CD4-positive, alpha-beta T cell (primary cell): ENCODE data around the gene NAA15. TPM values are rescaled to one million over a fixed set of nuclear protein-coding genes. Genes with fewer than 3 reads are reported as not detected.
"Not testable (repeated sequence)": the region's sequence is repeated elsewhere in the genome, so short reads cannot be mapped to it uniquely, and the experiment has no call there.

Experiments used
- ATAC-seq: fragments of 200-7000 bp; cut with Tn5 transposase; one replicate; pipeline ENCODE4 v1.10.0; 2022; ENCODE audit warnings: mild to moderate bottlenecking; ENCODE audit not compliant: poor library complexity
- CTCF ChIA-PET: fragments of 350-600 bp; sonication (Branson Sonifier 250); formaldehyde crosslinking; loops from one replicate; lab custom pipeline; 2021; ENCODE audit warnings: antibody characterized with exemption, inconsistent platforms; lab: Charles Lee
- POLR2A ChIA-PET: fragments of 350-600 bp; sonication (Branson Sonifier 250); formaldehyde crosslinking; loops from one replicate; lab custom pipeline; 2021; ENCODE audit warnings: antibody characterized with exemption, inconsistent platforms; lab: Charles Lee
- DNase-seq, 14 experiments: peaks; one replicate each; pipeline ENCODE4 v3.0.0-alpha.2; 2013 to 2020; ENCODE audit warnings: mixed read lengths in 2 of 14
- H3K27ac ChIP-seq, 2 donors: one replicate each; pipeline versions ENCODE4 v1.5.1 to v1.7.0; 2013; ENCODE audit warnings: low read length in 2 of 2, low read depth in 1 of 2, mild to moderate bottlenecking in 1 of 2
- H3K27me3 ChIP-seq, 2 experiments: 1 replicate in 1 of 2; 2 replicates in 1 of 2; pipeline versions ENCODE4 v1.6.1 to v1.7.0; 2013; ENCODE audit warnings: low read length in 2 of 2, control low read depth in 1 of 2, mild to moderate bottlenecking in 1 of 2, moderate library complexity in 1 of 2; ENCODE audit not compliant: insufficient read depth in 2 of 2, control insufficient read depth in 1 of 2
- H3K36me3 ChIP-seq: one replicate; pipeline ENCODE4 v1.6.1; 2013; ENCODE audit warnings: low read length, control low read depth; ENCODE audit not compliant: insufficient read depth
- H3K4me1 ChIP-seq: one replicate; pipeline ENCODE4 v1.6.1; 2013; ENCODE audit warnings: low read length, control low read depth; ENCODE audit not compliant: insufficient read depth
- H3K4me3 ChIP-seq: one replicate; pipeline ENCODE4 v1.5.1; 2013; ENCODE audit warnings: mild to moderate bottlenecking, low read length, moderate library complexity
- H3K9me3 ChIP-seq, 2 experiments: 1 replicate in 1 of 2; 2 replicates in 1 of 2; pipeline versions ENCODE4 v1.6.1 to v1.7.0; 2013; ENCODE audit warnings: low read length in 2 of 2, mild to moderate bottlenecking in 2 of 2, control low read depth in 1 of 2, moderate library complexity in 1 of 2; ENCODE audit not compliant: control insufficient read depth in 1 of 2, insufficient read depth in 1 of 2
- H3K27ac Mint-ChIP-seq: one replicate; pipeline ENCODE4 v1.8.0; 2020; ENCODE audit warnings: mixed read lengths
- H3K27me3 Mint-ChIP-seq: one replicate; pipeline ENCODE4 v1.8.0; 2021; ENCODE audit warnings: mixed read lengths
- H3K36me3 Mint-ChIP-seq: one replicate; pipeline ENCODE4 v1.8.0; 2021; ENCODE audit warnings: low read depth, mixed read lengths
- H3K4me1 Mint-ChIP-seq: one replicate; pipeline ENCODE4 v1.8.0; 2021; ENCODE audit warnings: low read depth, mixed read lengths
- H3K4me3 Mint-ChIP-seq: one replicate; pipeline ENCODE4 v1.8.0; 2020; ENCODE audit warnings: mild to moderate bottlenecking, mixed read lengths
- H3K9me3 Mint-ChIP-seq: one replicate; pipeline ENCODE4 v1.8.0; 2020; ENCODE audit warnings: mixed read lengths
- intact Hi-C, 2 experiments: fragments of 100-400 bp; cut with DNase I in 1 of 2; cut with micrococcal nuclease in 1 of 2; formaldehyde crosslinking; loops; one replicate each; pipeline versions ENCODE4 v1.15.1 to v1.9.0; 2023 to 2025; cut with DNase I, micrococcal nuclease
- total RNA-seq, 174 experiments: library from RNA in 2 of 174; stranded (reverse) in 2 of 174; gene quantifications; one replicate each; pipeline ENCODE4 v1.2.3 and lab custom pipeline; 2021 to 2026
- TF ChIP-seq, protein P1 (sequence below): fragments of 200-600 bp; IDR thresholded peaks from one replicate; pipeline ENCODE4 v1.8.0; 2022; ENCODE audit warnings: antibody characterized with exemption, mild to moderate bottlenecking

The NAA15 gene
- total RNA-seq, 2 experiments from 2014 or later = 54.2 to 57.1 TPM

GRCh38 chr4:139438141-139438540, 136.8 kb downstream of the NAA15 start:
- H3K27me3 Mint-ChIP-seq = no peaks in the 10 kb centered on the region
- no peak for DNase-seq
- POLR2A ChIA-PET = interaction anchor here (0.7 kb wide), 1 partner anchor 219 kb away, joined by 5 read pairs; no protein-coding TSS in a partner anchor

GRCh38 chr4:139441029-139441428, 139.7 kb downstream of the NAA15 start:
- H3K36me3 Mint-ChIP-seq = peaks cover 56% of the 10 kb centered on the region
- H3K27me3 Mint-ChIP-seq = no peaks in the 10 kb centered on the region
- no peaks in the 10 kb centered on the region for H3K36me3 ChIP-seq
- CTCF ChIA-PET = no interaction called here
- TF ChIP-seq, protein P1, sequence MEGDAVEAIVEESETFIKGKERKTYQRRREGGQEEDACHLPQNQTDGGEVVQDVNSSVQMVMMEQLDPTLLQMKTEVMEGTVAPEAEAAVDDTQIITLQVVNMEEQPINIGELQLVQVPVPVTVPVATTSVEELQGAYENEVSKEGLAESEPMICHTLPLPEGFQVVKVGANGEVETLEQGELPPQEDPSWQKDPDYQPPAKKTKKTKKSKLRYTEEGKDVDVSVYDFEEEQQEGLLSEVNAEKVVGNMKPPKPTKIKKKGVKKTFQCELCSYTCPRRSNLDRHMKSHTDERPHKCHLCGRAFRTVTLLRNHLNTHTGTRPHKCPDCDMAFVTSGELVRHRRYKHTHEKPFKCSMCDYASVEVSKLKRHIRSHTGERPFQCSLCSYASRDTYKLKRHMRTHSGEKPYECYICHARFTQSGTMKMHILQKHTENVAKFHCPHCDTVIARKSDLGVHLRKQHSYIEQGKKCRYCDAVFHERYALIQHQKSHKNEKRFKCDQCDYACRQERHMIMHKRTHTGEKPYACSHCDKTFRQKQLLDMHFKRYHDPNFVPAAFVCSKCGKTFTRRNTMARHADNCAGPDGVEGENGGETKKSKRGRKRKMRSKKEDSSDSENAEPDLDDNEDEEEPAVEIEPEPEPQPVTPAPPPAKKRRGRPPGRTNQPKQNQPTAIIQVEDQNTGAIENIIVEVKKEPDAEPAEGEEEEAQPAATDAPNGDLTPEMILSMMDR = no peak
- DNase-seq = no peak
- peaks cover 16% of the 10 kb centered on the region for H3K9me3 Mint-ChIP-seq
- POLR2A ChIA-PET = no interaction called here
- peaks cover 10 to 14% of the 10 kb centered on the region in 2 experiments for H3K9me3 ChIP-seq
- H3K4me3 ChIP-seq = no peak overlapping the region
- H3K4me1 Mint-ChIP-seq = no peaks in the 10 kb centered on the region
- H3K27ac ChIP-seq = no peak overlapping the region
- ATAC-seq = no peak
- no peaks in the 10 kb centered on the region for H3K27me3 ChIP-seq
- H3K27ac Mint-ChIP-seq = no peak overlapping the region
- no peaks in the 10 kb centered on the region for H3K4me1 ChIP-seq
- intact Hi-C loops = no loop called here
- H3K4me3 Mint-ChIP-seq = no peak overlapping the region

More at GRCh38 chr4:139438141-139438540, 136.8 kb downstream of the NAA15 start:
- Mint-ChIP-seq H3K4me1 (no peaks in the 10 kb centered on the region), H3K27ac (no peak overlapping the region), H3K9me3 (peaks cover 18% of the 10 kb centered on the region), H3K36me3 (peaks cover 65% of the 10 kb centered on the region), H3K4me3 (no peak overlapping the region)
- H3K9me3 ChIP-seq = peaks cover 14 to 16% of the 10 kb centered on the region in 2 experiments
- H3K27ac ChIP-seq = no peak overlapping the region
- no peak for ATAC-seq
- H3K4me3 ChIP-seq = no peak overlapping the region
- H3K36me3 ChIP-seq = no peaks in the 10 kb centered on the region
- no peaks in the 10 kb centered on the region for H3K27me3 ChIP-seq
- intact Hi-C loops = no loop called here
- no peaks in the 10 kb centered on the region for H3K4me1 ChIP-seq
- TF ChIP-seq, protein P1 = no peak
- CTCF ChIA-PET = no interaction called here

- TF ChIP-seq, protein P1 = no peak
- Histone ChIP-seq H3K9me3 (peaks cover 6 to 14% of the 10 kb centered on the region in 2 experiments), H3K27me3 (no peaks in the 10 kb centered on the region), H3K27ac (no peak overlapping the region), H3K36me3 (no peaks in the 10 kb centered on the region), H3K4me1 (no peaks in the 10 kb centered on the region), H3K4me3 (no peak overlapping the region)
- ChIA-PET CTCF (no interaction called here), POLR2A (no interaction called here)
- Mint-ChIP-seq H3K4me1 (peaks cover 2% of the 10 kb centered on the region), H3K36me3 (peaks cover 38% of the 10 kb centered on the region), H3K27me3 (no peaks in the 10 kb centered on the region), H3K4me3 (no peak overlapping the region), H3K9me3 (peaks cover 11% of the 10 kb centered on the region), H3K27ac (no peak overlapping the region)
- ATAC-seq = no peak
- intact Hi-C loops = no loop called here
- DNase-seq = no peak
Observed at GRCh38 chr4:139443661-139444060, 142.4 kb downstream of the NAA15 start.

- H3K4me1 Mint-ChIP-seq, H3K4me3 ChIP-seq, CTCF ChIA-PET, H3K27ac Mint-ChIP-seq, H3K9me3 ChIP-seq, ATAC-seq, H3K27ac ChIP-seq, intact Hi-C loops, H3K27me3 ChIP-seq, H3K4me1 ChIP-seq, H3K27me3 Mint-ChIP-seq, H3K9me3 Mint-ChIP-seq, H3K4me3 Mint-ChIP-seq, H3K36me3 ChIP-seq, DNase-seq: not testable (repeated sequence)
- POLR2A ChIA-PET = interaction anchor here (1.0 kb wide), 1 partner anchor 10 kb away, joined by 4 read pairs; no protein-coding TSS in a partner anchor
- H3K36me3 Mint-ChIP-seq = peaks cover 29% of the 10 kb centered on the region
Observed at GRCh38 chr4:139444881-139445280, 143.6 kb downstream of the NAA15 start.

DNA sequence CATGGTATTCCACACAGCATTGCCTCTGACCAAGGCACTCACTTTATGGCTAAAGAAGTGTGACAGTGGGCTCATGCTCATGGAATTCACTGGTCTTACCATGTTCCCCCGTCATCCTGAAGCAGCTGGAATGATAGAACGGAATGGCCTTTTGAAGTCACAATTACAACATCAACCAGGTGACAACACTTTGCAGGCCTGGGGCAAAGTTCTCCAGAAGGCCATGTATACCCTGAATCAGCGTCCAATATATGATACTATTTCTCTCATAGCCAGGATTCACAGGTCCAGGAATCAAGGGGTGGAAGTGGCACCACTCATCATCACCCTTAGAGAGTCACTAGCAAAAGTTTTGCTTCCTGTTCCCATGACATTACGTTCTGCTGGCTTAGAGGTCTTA, 145.8 kb downstream of the NAA15 start:
- H3K36me3 Mint-ChIP-seq = peaks cover 16% of the 10 kb centered on the region
- CTCF ChIA-PET = interaction anchor here (0.6 kb wide), 1 partner anchor 75 kb away, joined by 3 read pairs; no protein-coding TSS in a partner anchor
- H3K4me3 ChIP-seq, POLR2A ChIA-PET, H3K27ac Mint-ChIP-seq, ATAC-seq, H3K27ac ChIP-seq, intact Hi-C loops, DNase-seq, H3K4me1 ChIP-seq, H3K4me3 Mint-ChIP-seq, H3K36me3 ChIP-seq, H3K27me3 Mint-ChIP-seq, H3K9me3 ChIP-seq, H3K27me3 ChIP-seq, H3K9me3 Mint-ChIP-seq: not testable (repeated sequence)
- peaks cover 21% of the 10 kb centered on the region for H3K4me1 Mint-ChIP-seq
